NB4 (cell line): ENCODE results near the gene C4BPB.

Source experiments
- MYC ChIP-seq: IDR thresholded peaks from 2 replicates; pipeline ENCODE4 v1.6.1; 2011; ENCODE audit warnings: low read depth, low read length
- POLR2A ChIP-seq: IDR thresholded peaks from 2 replicates; pipeline ENCODE4 v1.6.1; 2011; ENCODE audit warnings: mild to moderate bottlenecking; ENCODE audit not compliant: insufficient read length; ENCODE audit errors: extremely low read depth
- TF ChIP-seq, protein P1 (sequence below): IDR thresholded peaks from one replicate; pipeline ENCODE4 v1.5.1; 2012; ENCODE audit warnings: low read depth, low read length
- TF ChIP-seq, protein P2 (sequence below): IDR thresholded peaks from 2 replicates; pipeline ENCODE4 v1.6.1; 2011; ENCODE audit warnings: low read depth, low read length

DNA sequence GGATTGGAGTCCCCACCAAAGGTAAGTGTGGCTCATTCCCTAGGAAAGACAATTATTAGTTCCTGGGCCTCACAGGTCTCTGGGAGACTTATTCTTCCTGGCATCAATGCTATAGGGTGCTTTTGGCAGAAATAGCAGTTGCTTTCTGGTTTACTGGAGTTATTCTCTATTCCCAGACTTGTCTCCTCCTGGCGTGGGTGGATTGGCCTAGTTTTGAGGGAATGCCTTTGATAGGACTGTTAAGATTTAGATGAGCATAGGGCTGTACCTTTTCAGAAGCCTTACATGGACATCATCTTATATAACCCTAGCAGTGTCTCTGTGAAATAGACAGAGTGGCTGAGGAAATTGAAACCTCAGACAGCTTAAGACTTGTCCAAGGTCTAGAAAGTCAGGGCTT, 26.6 kb upstream of the C4BPB start:
- TF ChIP-seq, protein P1, sequence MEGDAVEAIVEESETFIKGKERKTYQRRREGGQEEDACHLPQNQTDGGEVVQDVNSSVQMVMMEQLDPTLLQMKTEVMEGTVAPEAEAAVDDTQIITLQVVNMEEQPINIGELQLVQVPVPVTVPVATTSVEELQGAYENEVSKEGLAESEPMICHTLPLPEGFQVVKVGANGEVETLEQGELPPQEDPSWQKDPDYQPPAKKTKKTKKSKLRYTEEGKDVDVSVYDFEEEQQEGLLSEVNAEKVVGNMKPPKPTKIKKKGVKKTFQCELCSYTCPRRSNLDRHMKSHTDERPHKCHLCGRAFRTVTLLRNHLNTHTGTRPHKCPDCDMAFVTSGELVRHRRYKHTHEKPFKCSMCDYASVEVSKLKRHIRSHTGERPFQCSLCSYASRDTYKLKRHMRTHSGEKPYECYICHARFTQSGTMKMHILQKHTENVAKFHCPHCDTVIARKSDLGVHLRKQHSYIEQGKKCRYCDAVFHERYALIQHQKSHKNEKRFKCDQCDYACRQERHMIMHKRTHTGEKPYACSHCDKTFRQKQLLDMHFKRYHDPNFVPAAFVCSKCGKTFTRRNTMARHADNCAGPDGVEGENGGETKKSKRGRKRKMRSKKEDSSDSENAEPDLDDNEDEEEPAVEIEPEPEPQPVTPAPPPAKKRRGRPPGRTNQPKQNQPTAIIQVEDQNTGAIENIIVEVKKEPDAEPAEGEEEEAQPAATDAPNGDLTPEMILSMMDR, result no peak
- TF ChIP-seq POLR2A (no peak), MYC (no peak)
- TF ChIP-seq, protein P2, sequence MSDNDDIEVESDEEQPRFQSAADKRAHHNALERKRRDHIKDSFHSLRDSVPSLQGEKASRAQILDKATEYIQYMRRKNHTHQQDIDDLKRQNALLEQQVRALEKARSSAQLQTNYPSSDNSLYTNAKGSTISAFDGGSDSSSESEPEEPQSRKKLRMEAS, result no peak
